Kidney epithelial cell (primary cell): ENCODE results near the gene SPATA3. TPM values are rescaled to one million over a fixed set of nuclear protein-coding genes. Genes with fewer than 3 reads are reported as not detected.
A peak's percentile ranks its signal among the peaks of the same experiment; 100 is the strongest.

Experiments
- DNase-seq: peaks from one replicate; pipeline ENCODE4 v3.0.0-alpha.2; 2010; ENCODE audit warnings: low read depth
- H3K27me3 ChIP-seq: 2 replicates; pipeline ENCODE4 v1.6.0; 2011; ENCODE audit warnings: low read length; ENCODE audit not compliant: control insufficient read depth, insufficient read depth
- H3K36me3 ChIP-seq: 2 replicates; pipeline ENCODE4 v1.5.1; 2011; ENCODE audit warnings: low read length; ENCODE audit not compliant: control insufficient read depth, insufficient read depth
- H3K4me3 ChIP-seq: 2 replicates; pipeline ENCODE4 v1.5.1; 2011; ENCODE audit warnings: low read depth, mild to moderate bottlenecking, control low read depth, low read length
- CTCF ChIP-seq: IDR thresholded peaks from 2 replicates; pipeline ENCODE4 v1.5.1; 2011; ENCODE audit warnings: mild to moderate bottlenecking, moderate library complexity, low read length, control low read depth, inconsistent platforms; ENCODE audit not compliant: insufficient read depth, poor library complexity, severe bottlenecking
- total RNA-seq: library from RNA; depleted of rRNA; stranded (reverse); fragments of >200 nt; gene quantifications from 2 replicates; pipeline ENCODE4 v1.2.3, GENCODE V29; 2015

The SPATA3 gene
- total RNA-seq, 1 donor from 2014 or later: not detected

- no peaks in the 10 kb centered on the region for H3K27me3 ChIP-seq
- H3K36me3 ChIP-seq: no peaks in the 10 kb centered on the region
- DNase-seq: no peak
- TF ChIP-seq CTCF: no peak
- no peak overlapping the region for H3K4me3 ChIP-seq
These were observed 13.4 kb upstream of the SPATA3 start for GRCh38 chr2:230982528-230982927.

GRCh38 chr2:230983566-230983965 lies 12.4 kb upstream of the SPATA3 start:
- no peak overlapping the region for H3K4me3 ChIP-seq
- H3K36me3 ChIP-seq: no peaks in the 10 kb centered on the region
- no peak for TF ChIP-seq CTCF
- peaks cover under 1% of the 10 kb centered on the region for H3K27me3 ChIP-seq
- DNase-seq: no peak

GRCh38 chr2:230984393-230985220 lies 11.3 kb upstream of the SPATA3 start:
- Histone ChIP-seq H3K27me3 (peaks cover 2% of the 10 kb centered on the region), H3K4me3 (no peak overlapping the region), H3K36me3 (no peaks in the 10 kb centered on the region)
- TF ChIP-seq CTCF: no peak
- DNase-seq: no peak

- no peaks in the 10 kb centered on the region for H3K36me3 ChIP-seq
- TF ChIP-seq CTCF: no peak
- H3K4me3 ChIP-seq: no peak overlapping the region
- DNase-seq: no peak
- peaks cover 9% of the 10 kb centered on the region for H3K27me3 ChIP-seq
These were observed 10.2 kb upstream of the SPATA3 start for GRCh38 chr2:230985519-230986231.

GRCh38 chr2:230986520-230987136 lies 9.3 kb upstream of the SPATA3 start:
- Histone ChIP-seq H3K27me3 (peaks cover 19% of the 10 kb centered on the region), H3K4me3 (peak overlapping the region; percentile 29), H3K36me3 (no peaks in the 10 kb centered on the region)
- TF ChIP-seq CTCF: no peak
- no peak for DNase-seq
